Caco-2 (cell line): ENCODE results near the gene DPYSL5. TPM values are rescaled to one million over a fixed set of nuclear protein-coding genes. Genes with fewer than 3 reads are reported as not detected.

Experiments used
- BruUV-seq: library from RNA; stranded (reverse); fragments of 400-500 nt; replicated peaks from 2 replicates; lab custom pipeline; 2021; lab: Mats Ljungman, UMichigan
- CTCF ChIA-PET: fragments of 300-600 bp; sonication (Branson Sonifier 250); formaldehyde crosslinking; loops from one replicate; lab custom pipeline; 2022; ENCODE audit warnings: antibody characterized with exemption; lab: Charles Lee
- POLR2A ChIA-PET: fragments of 300-600 bp; sonication (Branson Sonifier 250); formaldehyde crosslinking; loops from one replicate; lab custom pipeline; 2022; ENCODE audit warnings: antibody characterized with exemption; lab: Charles Lee
- DNase-seq, 2 experiments: peaks; one replicate each; pipeline versions ENCODE4 v3.0.0 to v3.0.0-alpha.2; 2020 to 2022
- H3K27me3 ChIP-seq: replicated peaks from 2 replicates; pipeline ENCODE4 v1.6.0; 2011; ENCODE audit warnings: low read length; ENCODE audit not compliant: control insufficient read depth, insufficient read depth
- H3K36me3 ChIP-seq: 2 replicates; pipeline ENCODE4 v1.5.1; 2011; ENCODE audit warnings: low read length; ENCODE audit not compliant: control insufficient read depth, insufficient read depth
- H3K4me1 ChIP-seq: fragments of 250-450 bp; sonication (Bioruptor Pico); 2 replicates; pipeline ENCODE4 v1.5.1; 2020; ENCODE audit warnings: mild to moderate bottlenecking
- H3K4me3 ChIP-seq: 2 replicates; pipeline ENCODE4 v1.5.1; 2011; ENCODE audit warnings: low read depth, mild to moderate bottlenecking, control low read depth, low read length
- H3K9me3 ChIP-seq: fragments of 250-450 bp; sonication (Bioruptor Pico); 2 replicates; pipeline ENCODE4 v1.5.1; 2020; ENCODE audit warnings: mild to moderate bottlenecking, moderate library complexity
- H3K27ac Mint-ChIP-seq: one replicate; pipeline ENCODE4 v1.8.0; 2022; ENCODE audit warnings: mixed read lengths; ENCODE audit not compliant: unreplicated experiment
- H3K27me3 Mint-ChIP-seq: one replicate; pipeline ENCODE4 v1.8.0; 2022; ENCODE audit warnings: mixed read lengths; ENCODE audit not compliant: insufficient read depth, unreplicated experiment
- H3K36me3 Mint-ChIP-seq: one replicate; pipeline ENCODE4 v1.8.0; 2022; ENCODE audit warnings: mild to moderate bottlenecking, mixed read lengths; ENCODE audit not compliant: insufficient read depth, unreplicated experiment
- H3K4me1 Mint-ChIP-seq: one replicate; pipeline ENCODE4 v1.8.0; 2022; ENCODE audit warnings: low read depth, mixed read lengths; ENCODE audit not compliant: unreplicated experiment
- H3K4me3 Mint-ChIP-seq: one replicate; pipeline ENCODE4 v1.8.0; 2022; ENCODE audit warnings: mild to moderate bottlenecking, moderate library complexity, mixed read lengths; ENCODE audit not compliant: unreplicated experiment
- H3K9me3 Mint-ChIP-seq: one replicate; pipeline ENCODE4 v1.8.0; 2022; ENCODE audit warnings: mixed read lengths; ENCODE audit not compliant: unreplicated experiment
- intact Hi-C: fragments of 100-400 bp; cut with micrococcal nuclease; formaldehyde crosslinking; loops from one replicate; pipeline ENCODE4 v1.10.0; 2022; ENCODE audit not compliant: unreplicated experiment
- total RNA-seq: library from RNA; stranded (reverse); gene quantifications from 2 replicates; pipeline ENCODE4 v1.2.3, GENCODE V29; 2022
- TF ChIP-seq, protein P1 (sequence below), 2 experiments: fragments of 200-600 bp in 1 of 2; IDR thresholded peaks; 1 replicate in 1 of 2; 2 replicates in 1 of 2; pipeline versions ENCODE4 v1.5.1 to v1.8.0; 2011 to 2022; ENCODE audit warnings: antibody characterized with exemption in 1 of 2, control low read depth in 1 of 2, inconsistent platforms in 1 of 2, low read depth in 1 of 2, low read length in 1 of 2, mild to moderate bottlenecking in 1 of 2, moderate library complexity in 1 of 2; ENCODE audit not compliant: insufficient read depth in 1 of 2, severe bottlenecking in 1 of 2, unreplicated experiment in 1 of 2

DPYSL5 gene
- total RNA-seq, 1 experiment from 2014 or later = 2.4 TPM

DNA sequence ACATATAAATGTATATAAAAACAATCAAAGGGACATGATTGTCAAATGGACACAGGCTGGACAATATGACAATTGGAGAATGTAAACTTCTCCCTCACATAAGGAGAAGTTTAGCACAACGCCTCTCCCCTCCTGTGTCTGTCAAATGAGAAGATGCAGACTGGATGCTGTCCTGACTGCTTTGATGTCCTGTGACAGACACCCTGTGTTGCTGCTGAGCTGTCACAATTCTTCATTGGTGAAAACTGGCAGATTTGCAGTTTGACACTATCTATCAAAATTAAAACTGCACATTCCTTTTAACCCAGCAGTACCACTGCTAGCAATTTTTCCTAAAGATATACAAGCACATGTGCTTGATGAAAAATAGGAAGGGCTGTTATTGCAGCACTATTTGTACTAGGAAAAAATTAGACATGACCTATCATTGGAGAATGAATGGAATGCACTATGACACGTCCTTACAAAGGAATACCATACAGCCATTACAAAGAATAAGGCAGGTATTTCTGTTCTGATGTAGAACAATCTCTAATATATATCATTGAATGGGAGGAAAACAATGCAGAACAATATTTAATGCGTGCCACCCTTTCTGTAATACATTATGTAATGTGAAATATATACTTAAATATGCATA lies 12.4 kb downstream of the DPYSL5 start:
- TF ChIP-seq, protein P1, sequence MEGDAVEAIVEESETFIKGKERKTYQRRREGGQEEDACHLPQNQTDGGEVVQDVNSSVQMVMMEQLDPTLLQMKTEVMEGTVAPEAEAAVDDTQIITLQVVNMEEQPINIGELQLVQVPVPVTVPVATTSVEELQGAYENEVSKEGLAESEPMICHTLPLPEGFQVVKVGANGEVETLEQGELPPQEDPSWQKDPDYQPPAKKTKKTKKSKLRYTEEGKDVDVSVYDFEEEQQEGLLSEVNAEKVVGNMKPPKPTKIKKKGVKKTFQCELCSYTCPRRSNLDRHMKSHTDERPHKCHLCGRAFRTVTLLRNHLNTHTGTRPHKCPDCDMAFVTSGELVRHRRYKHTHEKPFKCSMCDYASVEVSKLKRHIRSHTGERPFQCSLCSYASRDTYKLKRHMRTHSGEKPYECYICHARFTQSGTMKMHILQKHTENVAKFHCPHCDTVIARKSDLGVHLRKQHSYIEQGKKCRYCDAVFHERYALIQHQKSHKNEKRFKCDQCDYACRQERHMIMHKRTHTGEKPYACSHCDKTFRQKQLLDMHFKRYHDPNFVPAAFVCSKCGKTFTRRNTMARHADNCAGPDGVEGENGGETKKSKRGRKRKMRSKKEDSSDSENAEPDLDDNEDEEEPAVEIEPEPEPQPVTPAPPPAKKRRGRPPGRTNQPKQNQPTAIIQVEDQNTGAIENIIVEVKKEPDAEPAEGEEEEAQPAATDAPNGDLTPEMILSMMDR (IDR thresholded peaks at IDR 0.05; ENCODE audit: insufficient read depth in 1 of 2, low read depth in 1 of 2, low read length in 1 of 2, severe bottlenecking in 1 of 2, unreplicated experiment in 1 of 2) = no peak
- H3K27me3 ChIP-seq = no peaks in the 10 kb centered on the region
- no peaks in the 10 kb centered on the region for H3K36me3 Mint-ChIP-seq
- no peaks in the 10 kb centered on the region for H3K9me3 Mint-ChIP-seq
- CTCF ChIA-PET = interaction anchor here (0.5 kb wide), 1 partner anchor 83 kb away, joined by 3 read pairs; no protein-coding TSS in a partner anchor
- no peaks in the 10 kb centered on the region for H3K36me3 ChIP-seq
- H3K4me3 ChIP-seq = no peak overlapping the region
- no peaks in the 10 kb centered on the region for H3K4me1 ChIP-seq
- H3K4me3 Mint-ChIP-seq = no peak overlapping the region
- H3K9me3 ChIP-seq = no peaks in the 10 kb centered on the region
- peaks cover 31% of the 10 kb centered on the region for H3K27me3 Mint-ChIP-seq
- BruUV-seq = no TSS peak
- intact Hi-C loops = no loop called here
- POLR2A ChIA-PET = no interaction called here
- DNase-seq = no peak
- H3K4me1 Mint-ChIP-seq = no peaks in the 10 kb centered on the region
- H3K27ac Mint-ChIP-seq = no peak overlapping the region

DNA sequence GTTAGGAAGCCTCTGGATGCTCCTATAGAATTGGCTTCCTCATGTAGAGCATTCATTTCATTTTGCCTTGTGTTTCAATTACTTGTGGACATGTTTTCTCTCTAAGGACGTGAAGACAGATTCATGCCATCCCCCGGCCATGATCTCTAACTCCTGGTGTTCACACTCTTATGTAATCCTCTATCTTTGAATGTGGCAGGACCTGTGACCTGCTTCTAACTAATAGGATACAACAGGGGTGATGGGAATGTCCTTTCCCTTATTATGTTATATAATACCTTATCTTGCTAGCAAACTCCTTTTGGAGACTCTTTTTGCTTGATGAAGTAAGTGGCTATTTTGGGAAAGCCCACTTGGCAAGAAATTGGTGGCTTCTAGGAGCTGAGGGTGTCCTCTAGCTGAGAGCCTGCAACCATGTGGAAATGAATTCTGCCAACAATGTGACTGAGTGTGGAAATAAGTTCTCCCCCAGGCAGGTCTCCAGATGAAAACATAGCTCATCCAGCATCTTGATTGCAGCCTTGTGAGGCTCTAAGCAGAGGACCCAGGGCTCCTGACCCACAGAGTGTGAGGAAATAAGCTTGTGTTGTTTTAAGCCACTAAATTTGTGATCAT lies 13.8 kb downstream of the DPYSL5 start:
- Mint-ChIP-seq H3K4me3 (no peak overlapping the region), H3K27ac (no peak overlapping the region), H3K36me3 (no peaks in the 10 kb centered on the region), H3K9me3 (no peaks in the 10 kb centered on the region), H3K4me1 (no peaks in the 10 kb centered on the region), H3K27me3 (peaks cover 31% of the 10 kb centered on the region)
- BruUV-seq = no TSS peak
- Histone ChIP-seq H3K36me3 (no peaks in the 10 kb centered on the region), H3K27me3 (no peaks in the 10 kb centered on the region), H3K4me3 (no peak overlapping the region), H3K4me1 (no peaks in the 10 kb centered on the region), H3K9me3 (no peaks in the 10 kb centered on the region)
- ChIA-PET CTCF (no interaction called here), POLR2A (no interaction called here)
- TF ChIP-seq, protein P1 (IDR thresholded peaks at IDR 0.05; ENCODE audit: insufficient read depth in 1 of 2, low read depth in 1 of 2, low read length in 1 of 2, severe bottlenecking in 1 of 2, unreplicated experiment in 1 of 2) = no peak
- no peak for DNase-seq
- intact Hi-C loops = no loop called here

DNA sequence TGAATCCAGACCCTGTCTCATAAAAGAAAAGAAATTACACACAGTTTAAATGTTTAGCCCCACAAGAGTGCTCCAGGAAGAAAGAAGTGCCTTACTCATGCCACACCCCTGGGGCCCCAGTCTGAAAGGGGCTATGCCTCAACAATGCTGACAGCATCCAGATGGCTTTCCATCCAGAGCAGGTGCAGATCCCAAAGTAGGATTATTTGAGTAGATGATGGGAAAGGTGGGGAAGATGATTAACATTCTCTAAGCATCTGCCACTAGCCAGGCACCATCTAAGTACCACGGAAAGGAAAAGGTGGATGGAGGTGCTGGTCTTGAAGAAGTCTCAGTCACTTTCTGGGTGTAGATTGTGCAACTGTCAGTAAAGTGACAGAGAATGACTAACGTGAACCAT lies 16.3 kb downstream of the DPYSL5 start:
- Histone ChIP-seq H3K9me3 (no peaks in the 10 kb centered on the region), H3K4me1 (no peaks in the 10 kb centered on the region), H3K4me3 (no peak overlapping the region), H3K27me3 (no peaks in the 10 kb centered on the region), H3K36me3 (no peaks in the 10 kb centered on the region)
- Mint-ChIP-seq H3K4me3 (no peak overlapping the region), H3K9me3 (no peaks in the 10 kb centered on the region), H3K27me3 (peaks cover 27% of the 10 kb centered on the region), H3K36me3 (no peaks in the 10 kb centered on the region), H3K4me1 (no peaks in the 10 kb centered on the region), H3K27ac (no peak overlapping the region)
- ChIA-PET CTCF (no interaction called here), POLR2A (no interaction called here)
- intact Hi-C loops = no loop called here
- no TSS peak for BruUV-seq
- DNase-seq = no peak
- TF ChIP-seq, protein P1 (IDR thresholded peaks at IDR 0.05; ENCODE audit: insufficient read depth in 1 of 2, low read depth in 1 of 2, low read length in 1 of 2, severe bottlenecking in 1 of 2, unreplicated experiment in 1 of 2) = no peak
